Panc1 (cell line): ENCODE measurements around the gene HADHB. TPM values are rescaled to one million over a fixed set of nuclear protein-coding genes. Genes with fewer than 3 reads are reported as not detected.

ENCODE experiments used
- ATAC-seq: fragments of 200-7000 bp; cut with Tn5 transposase; 2 replicates; pipeline ENCODE4 v1.9.1; 2020; ENCODE audit warnings: mild to moderate bottlenecking, moderate library complexity
- BruUV-seq: library from RNA; stranded (reverse); fragments of 400-500 nt; replicated peaks from 2 replicates; lab custom pipeline; 2021; lab: Mats Ljungman, UMichigan
- CTCF ChIA-PET: fragments of 300-600 bp; sonication (Branson Sonifier 250); formaldehyde crosslinking; loops from one replicate; lab custom pipeline; 2022; ENCODE audit warnings: antibody characterized with exemption; lab: Charles Lee
- POLR2A ChIA-PET: fragments of 300-600 bp; sonication (Branson Sonifier 250); formaldehyde crosslinking; loops from one replicate; lab custom pipeline; 2022; ENCODE audit warnings: antibody characterized with exemption; lab: Charles Lee
- DNase-seq: peaks from one replicate; pipeline ENCODE4 v3.0.0-alpha.2; 2010; ENCODE audit warnings: low read depth, low spot score
- H3K27ac ChIP-seq: 2 replicates; pipeline ENCODE4 v1.5.1; 2011; ENCODE audit warnings: mild to moderate bottlenecking, low read length, inconsistent platforms
- H3K27me3 ChIP-seq: fragments of 200-500 bp; sonication (Bioruptor generic); 2 replicates; pipeline ENCODE4 v1.6.0; 2014; ENCODE audit warnings: low read length, inconsistent platforms; ENCODE audit not compliant: control insufficient read depth, insufficient read depth
- H3K36me3 ChIP-seq: fragments of 200-500 bp; sonication (Bioruptor generic); 2 replicates; pipeline ENCODE4 v1.5.1; 2014; ENCODE audit warnings: inconsistent platforms, mild to moderate bottlenecking, low read length, moderate library complexity; ENCODE audit not compliant: control insufficient read depth, insufficient read depth
- H3K4me1 ChIP-seq: 2 replicates; pipeline ENCODE4 v1.5.1; 2011; ENCODE audit warnings: inconsistent platforms, mild to moderate bottlenecking, low read length, moderate library complexity; ENCODE audit not compliant: control insufficient read depth, insufficient read depth
- H3K4me3 ChIP-seq, 2 experiments: 2 replicates each; pipeline ENCODE4 v1.5.1; 2011 to 2012; ENCODE audit warnings: low read depth in 2 of 2, low read length in 2 of 2, mild to moderate bottlenecking in 2 of 2, inconsistent platforms in 1 of 2, moderate library complexity in 1 of 2
- H3K9me3 ChIP-seq: fragments of 200-500 bp; sonication (Bioruptor generic); 2 replicates; pipeline ENCODE4 v1.5.1; 2014; ENCODE audit warnings: low read depth, mild to moderate bottlenecking, inconsistent platforms, low read length, moderate library complexity; ENCODE audit not compliant: control insufficient read depth, insufficient read depth
- POLR2AphosphoS5 ChIP-seq: IDR thresholded peaks from 2 replicates; pipeline ENCODE4 v1.6.1; 2012; ENCODE audit warnings: mild to moderate bottlenecking, low read depth, low read length, moderate library complexity
- SIN3A ChIP-seq: IDR thresholded peaks from 2 replicates; pipeline ENCODE4 v1.6.1; 2012; ENCODE audit warnings: low read depth, mild to moderate bottlenecking, low read length, moderate library complexity, borderline replicate concordance; ENCODE audit not compliant: insufficient read depth
- TCF7L2 ChIP-seq: IDR thresholded peaks from 2 replicates; pipeline ENCODE4 v1.6.1; 2011; ENCODE audit warnings: mild to moderate bottlenecking, low read depth, low read length, inconsistent platforms
- in situ Hi-C: cut with HindIII; loops from 2 replicates; pipeline ENCODE4 v1.10.0; 2016; ENCODE audit warnings: low sequenced_read_pairs, low pct_unique_long_range_greater_than_20kb
- intact Hi-C: fragments of 100-400 bp; cut with micrococcal nuclease; formaldehyde crosslinking; loops from one replicate; pipeline ENCODE4 v1.10.0; 2022; ENCODE audit not compliant: unreplicated experiment
- total RNA-seq: library from RNA; stranded (reverse); gene quantifications from one replicate; pipeline ENCODE4 v1.2.1, GENCODE V29; 2021; ENCODE audit not compliant: unreplicated experiment
- TF ChIP-seq, protein P1 (sequence below): fragments of 450-650 bp; IDR thresholded peaks from 2 replicates; pipeline ENCODE4 v1.5.1; 2017; ENCODE audit warnings: mild to moderate bottlenecking
- TF ChIP-seq, protein P2 (sequence below), 2 experiments: IDR thresholded peaks; 2 replicates each; pipeline ENCODE4 v1.6.1; 2011 to 2012; ENCODE audit warnings: low read depth in 2 of 2, control low read depth in 1 of 2, low read length in 1 of 2, mild to moderate bottlenecking in 1 of 2, moderate library complexity in 1 of 2; ENCODE audit not compliant: insufficient read depth in 1 of 2

The HADHB gene
- total RNA-seq, 1 experiment from 2014 or later, result 106 TPM

DNA sequence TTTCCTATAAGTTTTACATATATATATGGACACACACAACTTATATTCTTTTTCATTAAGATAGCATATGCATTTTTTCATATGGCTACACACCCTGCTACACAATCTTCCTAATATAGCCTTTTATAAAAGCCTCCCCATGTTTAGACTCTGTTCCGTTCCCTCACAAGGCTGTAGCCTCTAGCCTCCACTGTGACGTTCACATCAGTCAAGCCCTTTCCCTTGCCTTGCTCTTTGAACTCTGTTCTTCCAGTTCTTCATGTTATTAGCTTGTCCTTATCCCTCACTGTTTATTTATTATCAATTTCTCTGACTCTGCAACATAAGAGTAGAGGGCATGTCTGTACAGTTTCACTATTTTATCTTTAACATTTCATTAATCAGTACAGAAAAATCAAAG, 38.9 kb downstream of the HADHB start:
- TF ChIP-seq, protein P1, sequence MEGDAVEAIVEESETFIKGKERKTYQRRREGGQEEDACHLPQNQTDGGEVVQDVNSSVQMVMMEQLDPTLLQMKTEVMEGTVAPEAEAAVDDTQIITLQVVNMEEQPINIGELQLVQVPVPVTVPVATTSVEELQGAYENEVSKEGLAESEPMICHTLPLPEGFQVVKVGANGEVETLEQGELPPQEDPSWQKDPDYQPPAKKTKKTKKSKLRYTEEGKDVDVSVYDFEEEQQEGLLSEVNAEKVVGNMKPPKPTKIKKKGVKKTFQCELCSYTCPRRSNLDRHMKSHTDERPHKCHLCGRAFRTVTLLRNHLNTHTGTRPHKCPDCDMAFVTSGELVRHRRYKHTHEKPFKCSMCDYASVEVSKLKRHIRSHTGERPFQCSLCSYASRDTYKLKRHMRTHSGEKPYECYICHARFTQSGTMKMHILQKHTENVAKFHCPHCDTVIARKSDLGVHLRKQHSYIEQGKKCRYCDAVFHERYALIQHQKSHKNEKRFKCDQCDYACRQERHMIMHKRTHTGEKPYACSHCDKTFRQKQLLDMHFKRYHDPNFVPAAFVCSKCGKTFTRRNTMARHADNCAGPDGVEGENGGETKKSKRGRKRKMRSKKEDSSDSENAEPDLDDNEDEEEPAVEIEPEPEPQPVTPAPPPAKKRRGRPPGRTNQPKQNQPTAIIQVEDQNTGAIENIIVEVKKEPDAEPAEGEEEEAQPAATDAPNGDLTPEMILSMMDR, result no peak
- TF ChIP-seq, protein P2, sequence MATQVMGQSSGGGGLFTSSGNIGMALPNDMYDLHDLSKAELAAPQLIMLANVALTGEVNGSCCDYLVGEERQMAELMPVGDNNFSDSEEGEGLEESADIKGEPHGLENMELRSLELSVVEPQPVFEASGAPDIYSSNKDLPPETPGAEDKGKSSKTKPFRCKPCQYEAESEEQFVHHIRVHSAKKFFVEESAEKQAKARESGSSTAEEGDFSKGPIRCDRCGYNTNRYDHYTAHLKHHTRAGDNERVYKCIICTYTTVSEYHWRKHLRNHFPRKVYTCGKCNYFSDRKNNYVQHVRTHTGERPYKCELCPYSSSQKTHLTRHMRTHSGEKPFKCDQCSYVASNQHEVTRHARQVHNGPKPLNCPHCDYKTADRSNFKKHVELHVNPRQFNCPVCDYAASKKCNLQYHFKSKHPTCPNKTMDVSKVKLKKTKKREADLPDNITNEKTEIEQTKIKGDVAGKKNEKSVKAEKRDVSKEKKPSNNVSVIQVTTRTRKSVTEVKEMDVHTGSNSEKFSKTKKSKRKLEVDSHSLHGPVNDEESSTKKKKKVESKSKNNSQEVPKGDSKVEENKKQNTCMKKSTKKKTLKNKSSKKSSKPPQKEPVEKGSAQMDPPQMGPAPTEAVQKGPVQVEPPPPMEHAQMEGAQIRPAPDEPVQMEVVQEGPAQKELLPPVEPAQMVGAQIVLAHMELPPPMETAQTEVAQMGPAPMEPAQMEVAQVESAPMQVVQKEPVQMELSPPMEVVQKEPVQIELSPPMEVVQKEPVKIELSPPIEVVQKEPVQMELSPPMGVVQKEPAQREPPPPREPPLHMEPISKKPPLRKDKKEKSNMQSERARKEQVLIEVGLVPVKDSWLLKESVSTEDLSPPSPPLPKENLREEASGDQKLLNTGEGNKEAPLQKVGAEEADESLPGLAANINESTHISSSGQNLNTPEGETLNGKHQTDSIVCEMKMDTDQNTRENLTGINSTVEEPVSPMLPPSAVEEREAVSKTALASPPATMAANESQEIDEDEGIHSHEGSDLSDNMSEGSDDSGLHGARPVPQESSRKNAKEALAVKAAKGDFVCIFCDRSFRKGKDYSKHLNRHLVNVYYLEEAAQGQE (IDR thresholded peaks at IDR 0.05; ENCODE audit: insufficient read depth in 1 of 2, low read depth in 2 of 2, low read length in 1 of 2), result no peak
- no peak for TF ChIP-seq SIN3A
- no peak for TF ChIP-seq TCF7L2
- no peak for TF ChIP-seq POLR2AphosphoS5
- Histone ChIP-seq H3K36me3 (peaks cover 22% of the 10 kb centered on the region), H3K9me3 (no peaks in the 10 kb centered on the region), H3K27me3 (no peaks in the 10 kb centered on the region), H3K4me3 (no peak overlapping the region), H3K27ac (no peak overlapping the region), H3K4me1 (no peaks in the 10 kb centered on the region)
- in situ Hi-C loops, result no loop called here
- no peak for ATAC-seq
- ChIA-PET CTCF (no interaction called here), POLR2A (no interaction called here)
- DNase-seq, result no peak
- intact Hi-C loops, result no loop called here
- BruUV-seq, result no TSS peak

DNA sequence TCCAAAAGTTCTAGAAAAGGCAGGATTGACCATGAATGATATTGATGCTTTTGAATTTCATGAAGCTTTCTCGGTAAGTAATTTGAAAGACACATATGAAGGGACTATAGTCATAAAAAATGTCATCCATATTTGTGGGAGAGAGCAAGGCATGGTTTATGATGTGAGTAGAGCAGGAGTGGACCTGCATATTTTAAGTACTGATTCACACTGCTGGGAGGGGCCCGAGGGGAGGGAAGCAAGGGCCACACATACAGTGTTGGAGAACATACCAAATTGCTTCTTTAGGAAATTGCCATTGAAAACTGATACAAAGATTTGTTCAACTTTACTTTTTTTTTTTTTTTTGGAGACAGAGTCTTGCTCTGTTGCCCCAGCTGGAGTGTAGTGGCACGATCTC, 39.4 kb downstream of the HADHB start:
- ATAC-seq (no peak), DNase-seq (no peak)
- no peaks in the 10 kb centered on the region for H3K27me3 ChIP-seq
- TF ChIP-seq, protein P2 (IDR thresholded peaks at IDR 0.05; ENCODE audit: insufficient read depth in 1 of 2, low read depth in 2 of 2, low read length in 1 of 2), result no peak
- TF ChIP-seq POLR2AphosphoS5, result no peak
- TF ChIP-seq, protein P1, result no peak
- TF ChIP-seq TCF7L2, result no peak
- no peak for TF ChIP-seq SIN3A
- ChIA-PET POLR2A (no interaction called here), CTCF (no interaction called here)
- no peak overlapping the region for H3K4me3 ChIP-seq
- peaks cover 22% of the 10 kb centered on the region for H3K36me3 ChIP-seq
- no TSS peak for BruUV-seq
- in situ Hi-C loops, result no loop called here
- H3K9me3 ChIP-seq, result no peaks in the 10 kb centered on the region
- intact Hi-C loops, result no loop called here
- no peaks in the 10 kb centered on the region for H3K4me1 ChIP-seq
- no peak overlapping the region for H3K27ac ChIP-seq
